Right kidney (tissue), 1 donor: ENCODE data around the gene POU3F1.

ENCODE experiments used
- DNase-seq: peaks from one replicate; pipeline ENCODE4 v3.0.0-alpha.2; 2016

Gene POU3F1

DNA sequence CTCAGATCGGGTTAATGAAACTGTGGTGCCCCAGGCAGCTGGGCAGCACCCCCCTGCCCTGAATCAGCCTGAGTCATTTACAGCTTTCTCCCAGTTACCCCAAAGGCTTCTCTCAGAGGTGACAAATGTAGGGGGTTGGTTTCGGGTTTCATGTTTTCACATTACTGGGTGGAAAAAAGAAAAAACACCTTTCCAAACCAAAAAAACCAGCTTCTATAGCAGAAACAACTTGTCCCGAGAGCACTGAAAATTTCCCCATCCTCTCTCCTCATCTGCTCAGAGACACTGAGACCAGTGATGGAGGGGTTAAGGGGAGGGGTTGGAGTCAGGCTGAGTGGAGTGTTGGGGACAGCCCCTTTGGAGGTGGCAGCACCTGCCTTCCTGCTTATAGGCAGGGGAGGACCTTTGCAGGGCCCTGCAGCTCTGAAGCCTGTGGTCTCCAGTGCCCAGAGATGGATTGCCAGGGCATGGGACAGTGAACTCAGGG is 18.4 kb downstream of the POU3F1 start:
- DNase-seq, result no peak

DNA sequence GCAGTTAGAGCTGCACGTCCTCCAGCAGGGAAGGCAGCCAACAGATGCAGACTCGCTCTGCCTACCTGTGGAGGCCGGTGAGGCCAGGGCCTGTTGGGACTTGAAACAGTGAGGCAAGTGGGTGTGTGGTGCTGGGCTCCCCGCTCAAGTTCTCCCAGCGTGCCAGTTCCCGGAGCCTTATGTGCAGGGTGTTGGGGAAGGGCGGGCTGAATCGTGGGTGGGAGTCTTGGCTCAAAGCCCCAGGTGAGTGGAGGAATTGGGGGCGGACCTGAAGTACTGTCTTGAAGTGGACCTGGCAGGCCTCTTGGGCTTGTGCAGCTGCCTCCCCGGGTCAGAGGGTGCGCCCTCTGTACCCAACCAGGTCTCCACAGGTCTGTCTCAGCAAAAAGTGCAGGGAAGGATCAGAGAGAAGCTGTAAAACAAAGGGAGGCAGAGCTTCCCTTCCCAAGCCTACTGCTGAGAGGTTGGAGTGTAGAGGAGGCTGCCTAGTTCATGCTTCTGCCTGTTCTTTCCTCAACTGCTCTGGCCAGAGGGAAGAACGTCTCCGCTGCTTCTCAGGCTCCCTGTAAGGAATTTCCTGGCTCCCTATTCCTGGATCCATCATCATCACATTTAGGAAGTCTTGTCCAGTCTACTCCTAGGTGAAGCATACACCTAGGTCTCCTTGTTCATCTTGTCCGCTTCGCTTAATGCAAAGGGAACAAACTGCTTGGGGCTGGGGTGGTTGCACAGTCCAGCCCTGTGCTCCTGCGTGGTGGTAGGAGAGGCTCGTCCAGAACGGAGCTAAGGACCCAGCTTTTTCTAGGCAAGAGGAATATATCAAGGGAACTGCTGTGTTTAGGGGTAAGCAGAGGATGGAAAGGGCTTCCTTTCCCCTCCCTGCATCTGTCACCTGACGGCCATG is 19.1 kb downstream of the POU3F1 start:
- DNase-seq, result no peak

DNA sequence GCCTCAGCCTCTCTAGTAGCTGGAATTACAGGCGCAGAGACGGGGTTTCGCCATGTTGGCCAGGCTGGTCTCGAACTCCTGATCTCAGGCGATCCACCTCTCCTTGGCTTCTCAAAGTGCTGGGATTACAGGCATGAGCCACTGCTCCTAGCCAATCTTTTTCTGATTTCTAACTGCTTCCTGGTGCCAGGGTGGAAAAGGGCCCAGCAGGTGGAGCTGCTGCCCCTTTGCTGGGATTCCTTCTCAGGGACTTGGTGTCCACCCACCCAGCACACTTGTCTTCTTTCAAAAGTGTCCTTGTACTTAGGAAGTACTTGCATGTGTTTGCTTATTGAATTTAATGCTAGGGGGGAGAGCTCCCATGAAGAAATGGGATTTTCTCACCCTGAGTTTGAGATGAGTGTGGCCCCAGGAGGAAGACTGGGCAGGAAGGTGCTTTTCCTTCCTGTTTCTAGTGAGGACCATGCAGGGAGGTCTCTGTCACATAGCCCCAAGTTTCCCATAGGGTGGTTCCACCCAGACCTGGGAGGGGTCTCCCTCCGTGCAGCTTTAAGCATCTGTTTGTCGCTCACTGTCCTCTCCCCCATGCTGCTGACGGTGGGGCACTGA is 19.9 kb downstream of the POU3F1 start:
- DNase-seq, result no peak

DNA sequence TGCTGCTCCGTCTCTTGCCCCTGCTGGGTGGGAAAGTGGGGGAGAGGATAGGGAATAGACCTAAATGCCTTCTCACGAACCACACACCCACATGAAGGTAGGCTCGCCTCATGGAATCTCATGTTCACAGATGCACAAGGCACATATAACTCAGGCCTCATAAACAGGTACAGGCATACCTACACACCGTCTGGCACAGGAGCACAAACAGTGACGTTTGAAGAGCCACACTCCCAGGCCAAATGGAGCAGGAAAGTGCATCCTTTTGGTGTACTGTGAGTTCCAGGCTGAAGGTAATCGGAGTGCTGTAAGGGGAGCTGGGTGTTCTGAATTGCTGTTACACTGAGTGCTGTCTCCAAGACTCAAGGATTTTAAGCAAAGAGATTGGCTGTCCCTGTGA is 20.9 kb downstream of the POU3F1 start:
- no peak for DNase-seq

DNA sequence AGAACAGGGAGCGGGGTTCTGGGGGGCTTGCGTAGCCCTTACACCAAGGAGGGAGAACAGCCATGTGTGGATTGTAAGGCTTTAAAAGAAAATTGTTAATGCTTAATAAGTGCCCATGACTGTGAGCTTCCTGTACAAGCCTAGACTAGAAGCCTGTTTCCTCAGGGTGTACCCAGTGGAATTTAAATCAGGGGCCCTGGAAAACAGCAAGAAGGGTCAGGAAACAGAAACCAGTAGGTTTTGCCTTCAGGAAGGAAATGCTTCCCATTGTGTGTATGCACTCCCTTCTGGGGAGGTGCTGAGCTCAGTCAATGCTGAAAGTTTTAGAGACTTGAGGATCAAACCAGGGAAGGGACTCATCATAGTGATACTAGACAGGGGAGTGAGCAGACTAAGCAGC is 21.4 kb downstream of the POU3F1 start:
- DNase-seq, result no peak

DNA sequence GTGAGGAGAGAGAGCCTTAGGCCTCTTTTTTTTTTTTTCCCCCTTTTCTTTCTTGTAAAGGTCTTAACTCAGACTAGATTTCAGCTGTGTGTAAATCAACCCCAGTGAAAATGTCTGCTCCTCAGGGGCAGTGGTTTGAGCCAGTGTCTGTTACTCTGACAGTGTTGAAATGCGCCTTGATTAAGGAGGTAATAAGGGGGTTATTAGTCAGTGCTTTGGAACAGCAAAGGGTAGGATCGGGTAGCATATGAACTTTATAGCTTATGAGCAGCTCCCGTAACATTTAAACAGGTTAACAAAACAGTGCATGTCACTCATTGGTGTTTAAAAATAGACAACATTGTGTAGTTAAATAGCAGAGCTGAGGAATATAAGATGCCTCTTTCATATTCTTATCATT is 23.8 kb downstream of the POU3F1 start:
- no peak for DNase-seq

DNA sequence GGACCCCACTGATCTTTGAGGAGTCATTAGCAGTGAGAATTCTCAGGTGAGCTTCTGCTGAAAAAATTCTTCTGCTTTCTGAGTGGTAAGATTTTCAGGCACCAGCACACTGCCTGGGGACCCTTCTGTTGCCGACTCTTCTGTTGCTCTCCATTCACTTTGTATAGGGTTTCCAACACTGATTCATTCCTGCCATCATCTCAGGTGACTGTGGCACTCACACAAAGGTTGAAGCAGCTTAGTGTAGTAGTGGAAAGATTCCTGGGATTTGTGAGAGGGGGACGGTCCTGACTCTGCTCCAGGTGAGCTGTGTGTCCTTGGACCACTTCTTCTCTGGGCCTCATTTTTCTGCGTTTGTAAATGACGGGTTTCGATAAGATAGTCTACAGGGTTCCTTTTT is 24.6 kb downstream of the POU3F1 start:
- no peak for DNase-seq

DNA sequence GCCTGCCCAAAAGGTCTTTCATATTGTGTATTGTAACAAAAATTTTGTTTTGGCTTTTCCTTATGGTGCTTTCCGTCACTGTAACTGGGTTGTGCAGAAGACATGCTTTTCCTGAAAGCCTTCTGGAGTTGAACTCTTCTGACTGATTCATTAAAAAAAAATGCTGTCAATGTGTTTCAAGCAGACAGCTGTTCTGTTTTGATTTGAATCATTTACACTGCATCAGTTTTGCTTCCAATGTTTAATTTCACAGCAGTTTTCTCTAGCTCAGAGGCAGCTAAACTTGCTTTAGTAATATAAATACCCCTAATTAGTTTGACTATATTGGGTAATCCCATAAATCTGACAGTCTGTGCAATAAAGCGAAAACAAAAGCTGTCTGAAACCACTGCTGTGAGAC is 26.2 kb downstream of the POU3F1 start:
- no peak for DNase-seq

DNA sequence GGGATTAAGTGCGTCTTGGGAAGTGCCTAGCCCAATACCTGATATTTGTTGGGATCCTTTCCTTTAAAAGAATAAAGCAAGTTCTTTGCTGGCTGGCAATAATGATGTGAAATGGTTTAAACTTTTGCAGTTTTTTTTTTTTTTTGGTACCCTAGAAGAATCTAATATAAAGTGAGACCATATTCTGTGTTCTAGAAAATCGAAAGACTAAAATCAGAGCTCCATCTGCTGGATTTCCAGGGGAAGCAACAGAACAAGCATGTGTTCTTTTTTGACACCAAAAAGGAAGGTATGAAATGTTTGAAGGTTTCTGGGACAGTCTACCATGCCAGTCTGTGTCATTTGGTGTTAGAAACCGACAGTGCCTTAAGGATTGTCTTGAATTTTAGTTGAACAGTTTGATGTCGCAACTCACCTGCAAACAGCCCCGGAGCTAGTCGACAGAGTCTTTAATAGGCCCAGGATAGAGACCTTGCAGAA is 27.7 kb downstream of the POU3F1 start:
- DNase-seq, result no peak

DNA sequence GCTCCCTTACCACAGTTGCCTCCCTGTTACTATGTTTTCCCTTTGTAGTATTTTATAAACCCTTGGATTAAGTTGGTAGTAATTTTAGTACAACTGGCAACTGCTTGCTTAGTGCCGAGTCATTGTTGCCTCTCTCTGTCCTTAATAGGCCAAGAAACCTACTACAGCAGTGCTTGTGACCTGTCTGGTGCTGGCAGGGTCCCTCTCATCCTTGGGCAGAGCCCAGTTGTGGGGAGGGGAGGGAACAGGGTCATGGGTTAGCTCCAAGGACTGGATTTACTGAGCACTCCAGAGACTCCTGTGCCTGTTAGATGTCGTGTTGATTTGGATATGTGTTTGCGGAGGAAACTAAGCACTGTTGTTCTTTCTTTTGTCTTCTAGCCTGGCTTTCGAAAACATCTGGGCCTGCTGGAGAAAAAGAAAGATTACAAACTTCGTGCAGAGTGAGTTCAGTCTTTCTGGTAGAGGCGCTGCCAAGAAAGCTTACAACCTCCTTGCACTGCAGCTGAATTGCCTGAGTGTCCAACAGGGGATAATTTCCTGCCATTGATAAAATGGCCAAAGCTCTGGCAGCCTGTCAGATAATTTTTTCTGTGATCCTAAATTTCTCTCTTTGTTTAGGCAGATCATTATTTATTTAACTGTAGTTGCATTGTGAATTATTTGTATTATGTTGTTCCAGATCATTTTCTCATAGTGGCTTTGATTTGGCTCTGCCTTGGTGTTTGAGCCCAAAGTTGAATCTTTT is 30.4 kb downstream of the POU3F1 start:
- DNase-seq, result no peak

DNA sequence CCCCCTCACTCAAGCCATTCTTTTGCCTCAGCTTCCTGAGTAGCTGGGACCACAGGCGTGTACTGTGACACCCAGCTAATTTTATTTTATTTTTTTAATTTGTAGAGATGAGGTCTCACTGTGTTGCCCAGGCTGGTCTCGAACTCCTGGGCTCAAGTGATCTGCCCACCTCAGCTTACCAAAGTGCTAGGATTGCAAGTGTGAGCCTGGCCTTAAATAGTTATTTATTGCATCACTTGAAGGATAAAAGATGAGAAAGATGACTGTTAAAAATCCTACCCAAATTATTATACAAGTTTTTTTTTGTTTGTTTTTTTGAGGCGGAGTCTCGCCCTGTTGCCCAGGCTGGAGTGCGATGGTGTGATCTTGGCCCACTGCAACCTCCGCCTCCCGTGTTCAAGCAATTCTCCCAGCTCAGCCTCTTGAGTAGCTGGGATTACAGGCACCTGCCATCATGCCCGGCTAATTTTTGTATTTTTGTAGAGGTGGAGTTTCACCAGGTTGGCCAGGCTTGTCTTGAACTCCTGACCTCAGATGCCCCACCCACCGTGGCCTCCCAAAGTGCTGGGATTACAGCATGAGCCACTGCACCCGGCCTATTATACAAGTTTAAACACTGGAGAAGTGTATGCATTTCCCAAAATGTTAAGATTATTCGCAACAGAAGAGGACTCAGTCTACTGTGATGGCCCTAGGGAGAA is 31.7 kb downstream of the POU3F1 start:
- no peak for DNase-seq

DNA sequence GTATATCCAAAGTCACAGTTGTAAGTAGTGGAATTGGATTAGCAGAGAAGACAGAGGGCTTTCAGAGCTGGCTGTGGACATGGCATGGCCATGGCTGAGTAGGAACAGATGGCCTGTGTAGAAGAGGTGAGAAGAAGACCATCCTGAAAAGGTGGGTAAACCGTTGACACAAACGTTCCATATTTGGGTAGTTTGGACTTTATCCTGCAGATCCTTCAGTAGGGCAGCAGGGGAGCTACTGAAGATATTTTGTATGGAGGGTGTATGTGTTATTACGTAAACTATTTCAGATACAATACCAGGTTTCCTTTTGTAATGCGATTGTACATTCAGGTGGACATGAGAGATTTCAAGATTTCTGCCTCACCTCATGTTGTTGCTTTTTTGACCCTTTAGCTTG is 32.4 kb downstream of the POU3F1 start:
- no peak for DNase-seq

DNA sequence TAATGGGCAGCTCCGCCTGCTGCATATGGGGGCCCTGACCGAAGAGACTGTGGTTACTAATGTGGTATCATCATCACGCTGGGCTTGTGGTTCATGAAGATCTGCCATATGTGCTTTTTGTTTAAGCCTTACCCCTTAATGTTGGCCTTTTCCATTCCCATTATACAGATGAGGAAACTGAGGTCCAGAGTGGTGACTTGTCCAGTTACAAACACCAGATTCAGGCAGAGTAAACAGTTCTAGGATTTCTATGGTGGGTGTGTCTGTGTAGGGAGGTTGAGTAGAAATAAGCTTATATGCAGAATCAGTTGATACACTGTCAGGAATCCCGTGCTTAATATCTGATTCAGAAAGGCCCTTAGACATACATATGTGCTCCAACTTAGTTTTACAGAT is 33.4 kb downstream of the POU3F1 start:
- DNase-seq, result no peak

DNA sequence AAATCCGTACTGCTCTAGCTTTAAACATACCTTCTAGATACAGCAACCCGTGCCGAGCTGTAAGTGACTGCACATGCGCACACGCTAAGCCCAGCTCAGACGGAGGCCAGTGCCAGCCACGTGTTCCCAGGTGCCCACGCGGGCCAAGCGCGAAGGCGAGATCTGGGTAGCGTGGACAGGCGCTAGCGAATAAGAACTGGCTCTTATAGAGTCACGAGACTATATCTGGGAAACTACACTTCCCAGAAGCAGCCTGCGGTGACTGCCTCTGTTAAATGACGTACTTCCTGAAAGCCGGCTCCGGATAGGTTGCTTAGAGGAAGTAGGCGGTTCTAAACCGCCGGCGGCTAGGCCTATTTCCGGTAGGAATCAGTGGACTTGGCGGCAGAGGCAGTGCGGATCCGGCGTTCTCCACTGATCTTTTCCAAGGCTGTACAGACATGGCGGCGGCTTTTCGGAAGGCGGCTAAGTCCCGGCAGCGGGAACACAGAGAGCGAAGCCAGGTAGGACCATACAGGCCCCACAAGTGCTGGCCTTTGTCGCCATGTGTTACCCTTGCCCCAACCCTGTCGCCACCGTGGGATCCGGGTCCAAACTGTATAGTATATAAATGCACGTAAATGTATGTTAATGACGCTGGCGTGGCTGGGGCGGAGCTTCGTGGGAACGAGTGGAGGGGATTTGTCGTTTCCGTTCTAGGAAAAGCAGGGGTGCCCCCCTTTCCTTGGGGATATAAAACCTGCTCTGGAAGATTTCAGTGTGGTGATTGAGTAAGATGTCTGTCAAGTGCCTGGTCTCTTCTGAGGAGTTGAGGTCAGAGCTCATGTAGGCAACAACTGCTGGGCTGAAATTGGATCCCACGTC is 34.0 kb downstream of the POU3F1 start, which contains the start of gene UTP11:
UTP11 (plus strand) TSS at position 372 of the 864 bp plus-strand sequence; CDS start at position 441, 69 bp downstream.
- DNase-seq, result peak; percentile 88

DNA sequence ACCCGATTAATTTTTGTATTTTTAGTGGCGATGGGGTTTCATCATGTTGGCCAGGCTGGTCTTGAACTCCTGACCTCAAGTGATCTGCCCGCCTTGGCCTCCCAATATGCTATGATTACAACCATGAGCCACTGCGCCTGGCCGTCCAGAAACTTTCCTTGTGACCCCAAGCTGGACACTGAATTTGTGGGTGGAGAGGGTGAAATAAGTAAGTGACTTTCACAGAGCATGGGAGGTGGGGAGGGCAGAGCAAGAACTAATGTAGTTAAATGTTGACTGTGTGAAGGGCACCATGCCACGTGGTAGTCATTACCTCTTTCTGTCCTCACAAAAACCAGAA is 36.8 kb downstream of the POU3F1 start:
- DNase-seq, result no peak

DNA sequence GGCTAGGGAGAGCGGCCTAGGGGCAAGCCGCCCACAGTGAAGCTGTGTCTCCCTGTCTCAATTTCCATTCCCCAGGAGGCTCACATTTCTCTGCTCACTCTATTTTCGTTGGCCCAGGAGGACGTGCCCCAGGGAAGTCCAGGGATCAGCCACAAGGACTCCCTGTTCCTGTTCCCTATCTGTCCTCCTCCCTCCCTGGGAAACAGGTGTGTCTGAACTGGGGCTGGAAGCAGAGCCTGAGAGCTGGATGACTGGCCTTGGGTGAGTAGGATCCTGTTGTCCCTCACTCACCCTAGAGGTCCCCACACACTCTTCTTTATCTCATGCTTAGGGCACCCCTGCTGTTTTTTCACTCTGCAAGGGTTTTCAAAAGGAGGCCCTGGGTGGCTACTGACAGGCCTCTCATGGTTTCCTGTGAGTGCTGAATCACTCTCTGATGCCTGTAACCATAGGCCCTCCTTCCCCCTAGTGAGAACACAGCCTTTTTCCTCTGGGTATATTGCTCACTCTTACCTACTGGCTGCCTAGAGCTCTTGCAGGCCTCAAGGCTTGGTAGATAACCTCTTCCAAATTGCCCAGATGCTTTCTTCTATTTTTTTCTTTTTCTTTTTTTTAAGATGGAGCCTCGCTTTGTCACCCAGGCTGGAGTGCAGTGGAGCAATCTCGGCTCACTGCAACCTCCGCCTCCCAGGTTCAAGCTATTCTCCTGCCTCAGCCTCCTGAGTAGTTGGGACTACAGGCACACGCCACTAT is 37.3 kb downstream of the POU3F1 start:
- DNase-seq, result no peak

DNA sequence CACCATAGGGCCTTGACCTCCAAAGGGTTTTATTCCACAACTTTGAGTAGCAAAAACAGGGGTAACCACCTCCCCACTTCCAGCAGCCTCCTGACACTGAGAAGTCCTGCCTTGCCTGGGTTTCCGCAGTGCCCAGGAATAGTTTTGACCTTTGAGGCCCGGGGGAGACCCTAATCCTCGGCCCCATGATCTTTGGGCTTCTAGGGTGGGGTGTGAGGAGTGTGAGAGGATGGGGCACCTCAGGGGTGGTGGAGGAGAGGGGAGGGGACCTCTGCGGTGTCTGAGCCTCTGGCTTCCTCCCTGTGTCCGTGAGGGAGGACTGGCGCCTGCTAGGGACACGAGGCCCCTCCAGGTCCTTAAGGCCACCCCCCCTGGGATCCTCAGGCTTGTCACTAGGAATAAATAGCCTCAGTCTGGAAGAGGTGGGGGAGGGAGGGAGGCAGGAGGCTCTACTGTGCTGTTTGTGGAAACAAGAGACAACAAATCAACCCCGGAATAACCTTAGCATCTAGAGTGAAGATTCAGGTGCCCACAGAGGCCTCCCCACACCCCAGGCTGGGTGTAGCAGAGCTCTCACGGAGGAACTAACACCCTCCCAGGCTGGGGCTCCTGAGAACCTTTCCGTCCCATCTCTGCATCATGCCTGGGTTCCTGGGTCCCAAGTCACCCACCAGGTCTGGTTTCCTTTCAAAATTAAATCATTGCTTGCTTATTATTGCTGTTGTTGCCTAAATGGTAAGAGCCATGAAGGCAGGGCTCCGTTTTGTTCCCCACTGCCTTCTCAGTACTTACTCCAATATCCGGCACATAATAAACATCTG is 40.4 kb downstream of the POU3F1 start:
- DNase-seq, result no peak

DNA sequence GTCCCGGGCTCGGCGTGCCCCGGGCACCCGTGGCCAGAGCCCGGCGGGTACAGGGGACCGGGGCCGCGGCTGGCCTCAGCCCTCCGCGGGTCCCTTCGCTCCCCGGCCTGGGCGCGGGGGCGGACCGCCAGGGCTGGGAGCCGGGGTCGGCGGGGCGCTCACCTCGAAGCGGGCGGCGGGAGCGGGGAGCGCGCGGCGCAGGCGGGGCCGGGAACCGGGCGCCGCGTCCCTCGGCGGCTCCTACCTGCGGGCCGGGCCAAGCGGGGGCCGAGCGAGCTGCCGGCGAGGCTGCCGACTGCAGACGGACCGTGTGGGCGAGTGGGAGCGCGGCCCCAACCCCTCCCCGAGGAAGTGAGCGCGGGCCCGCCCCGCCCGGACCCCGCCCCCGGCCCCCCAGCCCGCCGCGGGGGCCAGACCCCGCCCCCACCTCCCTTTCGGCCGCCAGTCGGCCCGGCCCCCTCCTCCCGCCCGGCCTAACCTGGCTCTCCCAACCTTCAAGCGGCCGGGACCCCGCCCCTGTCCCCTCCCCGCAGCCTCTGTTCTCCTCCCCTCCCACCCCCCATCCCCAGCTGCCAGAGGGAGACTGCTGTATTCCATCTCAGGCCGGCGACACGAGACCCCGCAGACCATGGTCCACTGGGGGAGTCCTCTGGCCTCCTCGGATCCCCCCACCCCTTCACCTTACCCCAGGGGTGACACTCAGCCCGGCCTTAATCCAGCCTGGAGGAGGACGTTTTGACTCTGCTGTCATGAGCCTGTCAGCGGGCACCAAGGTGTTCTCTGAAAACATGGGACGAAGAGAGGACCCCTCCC is 41.2 kb downstream of the POU3F1 start, which contains the start of gene FHL3:
FHL3 (minus strand) TSS at position 320 of the 813 bp plus-strand sequence. CDS start 6,102 bp downstream, outside the sequence.
- peak; percentile 57 for DNase-seq
